PFSK-1 (cell line): ENCODE results near the gene TMEM52B.

ENCODE experiments used
- FOXP2 ChIP-seq: optimal IDR thresholded peaks from 2 replicates; pipeline ENCODE3; 2011; ENCODE audit warnings: borderline replicate concordance, control low read depth, inconsistent platforms; ENCODE audit not compliant: insufficient read depth; ENCODE audit errors: extremely low read length, extremely low read depth
- POLR2AphosphoS5 ChIP-seq: IDR thresholded peaks from 2 replicates; pipeline ENCODE4 v1.6.1; 2012; ENCODE audit warnings: low read depth, mild to moderate bottlenecking, control low read depth, low read length, moderate library complexity
- SIN3A ChIP-seq: IDR thresholded peaks from 2 replicates; pipeline ENCODE4 v1.6.1; 2012; ENCODE audit warnings: mild to moderate bottlenecking, low read length, moderate library complexity, borderline replicate concordance; ENCODE audit not compliant: insufficient read depth
- TAF1 ChIP-seq: IDR thresholded peaks from 2 replicates; pipeline ENCODE4 v1.6.1; 2012; ENCODE audit warnings: low read length, control low read depth, borderline replicate concordance; ENCODE audit not compliant: insufficient read depth
- TF ChIP-seq, protein P1 (sequence below), 2 experiments: IDR thresholded peaks; 2 replicates each; pipeline versions ENCODE4 v1.6.1 to v1.8.0; 2011 to 2012; ENCODE audit warnings: low read depth in 2 of 2, low read length in 2 of 2, control low read depth in 1 of 2, inconsistent platforms in 1 of 2, mild to moderate bottlenecking in 1 of 2, moderate library complexity in 1 of 2; ENCODE audit not compliant: insufficient read depth in 1 of 2

TMEM52B gene

DNA sequence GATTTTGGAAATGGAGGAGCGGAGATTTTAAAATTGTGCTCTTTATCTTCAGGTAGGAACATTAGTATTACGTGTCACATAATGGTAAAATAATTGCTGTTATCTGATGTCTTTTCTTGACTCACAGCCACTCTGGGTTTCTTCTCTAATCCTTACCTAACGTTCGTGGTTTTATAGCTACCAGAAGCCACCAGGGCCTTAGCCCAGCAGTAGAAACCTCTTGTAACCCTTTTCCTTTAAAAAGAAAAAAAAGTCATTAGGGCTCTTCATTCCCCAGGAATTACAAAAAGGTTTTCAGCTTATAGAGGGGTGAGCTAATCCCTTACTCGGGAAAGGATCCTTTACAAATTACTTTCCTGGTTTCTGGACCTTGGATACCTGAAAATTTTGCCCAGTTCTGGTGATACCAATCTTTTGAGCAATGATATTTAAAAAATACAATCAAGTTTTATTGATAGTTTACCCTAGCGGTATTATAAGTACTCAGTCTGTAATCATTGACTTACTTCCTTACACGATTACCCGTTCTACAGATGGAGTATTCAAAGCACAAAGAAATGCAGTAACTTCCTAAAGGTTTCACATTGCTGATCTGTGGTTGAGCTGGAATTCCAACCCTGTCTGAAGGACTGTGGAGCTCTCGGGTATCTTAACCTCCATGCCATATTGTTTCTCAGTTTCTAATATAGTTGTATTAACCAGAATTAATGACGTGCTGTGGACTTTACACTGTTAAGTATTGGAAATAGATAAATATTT is 35.5 kb downstream of the TMEM52B start:
- TF ChIP-seq SIN3A (no peak), FOXP2 (no peak)

DNA sequence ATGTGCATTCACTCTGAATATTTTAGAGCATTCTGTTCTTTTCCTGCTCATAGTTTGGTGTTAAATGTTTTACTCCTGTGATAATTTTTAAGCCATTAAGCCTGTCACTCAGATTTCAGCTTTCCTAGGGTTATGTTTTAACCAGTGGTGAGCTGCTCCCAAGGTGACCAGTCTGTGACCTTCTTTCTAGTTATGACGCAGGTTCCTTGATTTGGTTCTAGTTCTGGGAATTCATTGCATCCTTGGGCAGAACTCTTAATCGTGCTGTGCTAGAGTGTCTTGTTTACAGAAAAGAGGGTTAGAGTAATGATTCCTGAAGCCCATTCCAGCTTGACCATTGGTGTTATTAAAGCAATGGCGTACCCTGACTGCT is 36.0 kb downstream of the TMEM52B start:
- TF ChIP-seq POLR2AphosphoS5 (no peak), TAF1 (no peak), SIN3A (no peak)

DNA sequence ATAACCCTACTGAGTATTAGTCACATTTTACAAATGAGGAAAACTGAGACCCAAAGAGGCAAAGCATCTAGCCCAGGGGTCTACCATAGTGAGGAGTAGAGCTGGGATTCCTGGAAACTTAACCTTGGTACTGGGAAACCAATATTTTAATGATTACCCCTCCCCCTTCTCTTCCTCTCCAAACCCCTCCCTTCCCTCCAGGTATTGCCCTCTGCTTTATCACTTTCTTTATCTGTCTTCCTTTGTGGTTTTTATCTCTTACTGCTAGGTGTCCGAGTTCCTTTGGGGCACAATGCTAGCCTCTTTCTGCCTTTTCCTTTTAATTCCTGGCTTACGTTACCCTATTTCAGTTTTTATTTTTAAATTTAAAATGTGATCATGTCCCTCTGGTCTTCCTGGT is 36.6 kb downstream of the TMEM52B start:
- TF ChIP-seq, protein P1, sequence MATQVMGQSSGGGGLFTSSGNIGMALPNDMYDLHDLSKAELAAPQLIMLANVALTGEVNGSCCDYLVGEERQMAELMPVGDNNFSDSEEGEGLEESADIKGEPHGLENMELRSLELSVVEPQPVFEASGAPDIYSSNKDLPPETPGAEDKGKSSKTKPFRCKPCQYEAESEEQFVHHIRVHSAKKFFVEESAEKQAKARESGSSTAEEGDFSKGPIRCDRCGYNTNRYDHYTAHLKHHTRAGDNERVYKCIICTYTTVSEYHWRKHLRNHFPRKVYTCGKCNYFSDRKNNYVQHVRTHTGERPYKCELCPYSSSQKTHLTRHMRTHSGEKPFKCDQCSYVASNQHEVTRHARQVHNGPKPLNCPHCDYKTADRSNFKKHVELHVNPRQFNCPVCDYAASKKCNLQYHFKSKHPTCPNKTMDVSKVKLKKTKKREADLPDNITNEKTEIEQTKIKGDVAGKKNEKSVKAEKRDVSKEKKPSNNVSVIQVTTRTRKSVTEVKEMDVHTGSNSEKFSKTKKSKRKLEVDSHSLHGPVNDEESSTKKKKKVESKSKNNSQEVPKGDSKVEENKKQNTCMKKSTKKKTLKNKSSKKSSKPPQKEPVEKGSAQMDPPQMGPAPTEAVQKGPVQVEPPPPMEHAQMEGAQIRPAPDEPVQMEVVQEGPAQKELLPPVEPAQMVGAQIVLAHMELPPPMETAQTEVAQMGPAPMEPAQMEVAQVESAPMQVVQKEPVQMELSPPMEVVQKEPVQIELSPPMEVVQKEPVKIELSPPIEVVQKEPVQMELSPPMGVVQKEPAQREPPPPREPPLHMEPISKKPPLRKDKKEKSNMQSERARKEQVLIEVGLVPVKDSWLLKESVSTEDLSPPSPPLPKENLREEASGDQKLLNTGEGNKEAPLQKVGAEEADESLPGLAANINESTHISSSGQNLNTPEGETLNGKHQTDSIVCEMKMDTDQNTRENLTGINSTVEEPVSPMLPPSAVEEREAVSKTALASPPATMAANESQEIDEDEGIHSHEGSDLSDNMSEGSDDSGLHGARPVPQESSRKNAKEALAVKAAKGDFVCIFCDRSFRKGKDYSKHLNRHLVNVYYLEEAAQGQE (IDR thresholded peaks at IDR 0.05; ENCODE audit: insufficient read depth in 1 of 2, low read depth in 2 of 2, low read length in 2 of 2): no peak
- TF ChIP-seq FOXP2: no peak
- no peak for TF ChIP-seq SIN3A
- TF ChIP-seq POLR2AphosphoS5: no peak
- no peak for TF ChIP-seq TAF1

DNA sequence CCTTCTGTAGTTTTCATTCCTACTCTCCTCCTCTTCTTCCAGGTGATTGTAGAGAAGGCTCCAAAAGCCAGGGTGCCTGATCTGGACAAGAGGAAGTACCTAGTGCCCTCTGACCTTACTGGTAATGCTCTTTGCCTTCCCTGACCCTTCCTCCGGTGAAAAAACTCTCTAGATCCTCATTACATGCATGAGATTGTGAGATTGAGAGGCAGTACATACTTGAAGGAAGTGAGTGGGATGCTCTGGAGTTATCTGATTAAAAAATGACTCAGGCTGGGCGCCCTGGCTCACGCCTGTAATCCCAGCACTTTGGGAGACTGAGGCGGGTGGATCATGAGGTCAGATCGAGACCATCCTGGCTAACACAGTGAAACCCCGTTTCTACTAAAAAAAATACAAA is 39.2 kb downstream of the TMEM52B start:
- TF ChIP-seq FOXP2 (no peak), SIN3A (no peak), POLR2AphosphoS5 (no peak), TAF1 (no peak)
- TF ChIP-seq, protein P1 (IDR thresholded peaks at IDR 0.05; ENCODE audit: insufficient read depth in 1 of 2, low read depth in 2 of 2, low read length in 2 of 2): no peak

DNA sequence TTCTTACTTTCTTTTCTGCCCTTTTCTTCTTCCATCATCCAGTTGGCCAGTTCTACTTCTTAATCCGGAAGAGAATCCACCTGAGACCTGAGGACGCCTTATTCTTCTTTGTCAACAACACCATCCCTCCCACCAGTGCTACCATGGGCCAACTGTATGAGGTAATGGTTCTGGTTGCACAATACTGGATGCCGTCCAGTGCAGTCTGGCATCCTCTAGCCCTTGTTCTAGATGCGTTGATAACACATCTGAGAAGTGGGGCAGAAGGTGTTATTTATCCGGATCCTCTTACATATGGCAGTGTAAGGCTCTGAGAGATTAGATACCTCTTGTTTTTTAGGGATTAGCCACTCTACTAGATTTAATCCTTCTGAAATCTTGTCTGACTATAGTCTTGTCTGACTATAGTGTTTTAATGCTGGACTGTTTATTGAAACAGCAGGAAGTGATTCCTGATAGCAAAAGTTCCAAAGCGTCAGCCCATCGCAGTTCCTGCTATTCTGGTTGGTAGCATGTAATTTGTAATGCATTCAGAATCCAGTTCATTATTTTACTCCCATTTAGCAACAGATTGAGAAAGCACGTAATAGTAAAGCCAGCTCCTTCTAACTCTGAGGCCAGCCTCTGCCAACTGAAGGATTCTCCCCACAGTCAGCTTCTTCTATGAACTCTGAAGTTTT is 41.7 kb downstream of the TMEM52B start:
- TF ChIP-seq TAF1: no peak

DNA sequence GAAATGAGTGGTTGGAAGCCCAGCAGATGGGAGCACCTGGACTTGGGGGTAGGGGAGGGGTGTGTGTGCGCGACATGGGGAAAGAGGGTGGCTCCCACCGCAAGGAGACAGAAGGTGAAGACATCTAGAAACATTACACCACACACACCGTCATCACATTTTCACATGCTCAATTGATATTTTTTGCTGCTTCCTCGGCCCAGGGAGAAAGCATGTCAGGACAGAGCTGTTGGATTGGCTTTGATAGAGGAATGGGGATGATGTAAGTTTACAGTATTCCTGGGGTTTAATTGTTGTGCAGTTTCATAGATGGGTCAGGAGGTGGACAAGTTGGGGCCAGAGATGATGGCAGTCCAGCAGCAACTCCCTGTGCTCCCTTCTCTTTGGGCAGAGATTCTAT is 43.0 kb downstream of the TMEM52B start:
- TF ChIP-seq, protein P1 (IDR thresholded peaks at IDR 0.05; ENCODE audit: insufficient read depth in 1 of 2, low read depth in 2 of 2, low read length in 2 of 2): no peak
- TF ChIP-seq TAF1: no peak
- TF ChIP-seq POLR2AphosphoS5: no peak
- no peak for TF ChIP-seq SIN3A
- TF ChIP-seq FOXP2: no peak

DNA sequence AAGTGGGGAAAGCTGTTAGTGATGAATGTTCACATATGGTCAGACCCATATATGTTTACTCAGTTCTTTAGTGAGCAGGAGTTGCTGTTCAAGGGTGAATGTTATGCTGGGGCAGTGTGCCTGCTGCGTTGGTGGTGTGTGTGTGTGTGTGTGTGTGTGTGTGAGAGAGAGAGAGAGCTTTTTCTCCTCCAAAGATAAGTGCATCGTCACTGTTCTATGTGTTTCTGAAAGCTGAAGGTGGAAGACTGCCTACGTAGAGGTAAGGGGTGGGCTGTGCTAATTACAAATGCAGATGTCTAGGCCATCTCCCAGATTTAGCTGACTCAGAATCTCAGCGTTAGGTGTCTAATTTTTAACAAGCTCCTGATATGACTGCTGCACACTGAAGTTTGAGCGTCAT is 44.4 kb downstream of the TMEM52B start:
- TF ChIP-seq SIN3A (no peak), POLR2AphosphoS5 (no peak), FOXP2 (no peak), TAF1 (no peak)
